ENCODE results near the gene HMCES.
A peak's percentile ranks its signal among the peaks of the same experiment; 100 is the strongest.
"Not testable (repeated sequence)": the region's sequence is repeated elsewhere in the genome, so short reads cannot be mapped to it uniquely, and the experiment has no call there.

HMCES gene

GRCh38 chr3:129263161-129263910 is 15.3 kb upstream of the HMCES start:
- Histone ChIP-seq H3K36me3 (ENCODE audit: insufficient read depth, low read length) (peaks cover 81% of the 10 kb centered on the region), H3K9me3 (ENCODE audit: low read length) (no peaks in the 10 kb centered on the region), H3K4me1 (ENCODE audit: insufficient read depth, low read length) (no peaks in the 10 kb centered on the region), H3K27me3 (ENCODE audit: insufficient read depth, low read length) (no peaks in the 10 kb centered on the region), H3K4me3 (ENCODE audit: low read length) (no peak overlapping the region), H2AFZ (ENCODE audit: low read depth, low read length) (no peak overlapping the region)

DNA sequence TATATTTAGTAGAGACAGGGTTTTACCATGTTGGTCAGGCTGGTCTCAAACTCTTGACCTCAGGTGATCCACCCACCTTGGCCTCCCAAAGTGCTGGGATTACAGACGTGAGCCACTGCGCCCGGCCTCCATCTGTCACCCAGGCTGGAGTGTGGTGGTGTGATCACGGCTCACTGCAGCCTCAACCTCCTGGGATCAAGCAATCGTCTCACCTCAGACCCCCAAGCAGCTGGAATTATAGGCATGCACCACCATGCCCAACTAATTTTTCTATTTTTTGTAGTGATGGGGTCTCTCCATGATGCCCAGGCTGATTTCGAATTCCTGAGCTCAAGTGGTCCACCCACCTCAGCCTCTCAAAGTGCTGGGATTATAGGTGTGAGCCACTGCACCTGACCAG is 13.7 kb upstream of the HMCES start:
- not testable (repeated sequence) for H3K9me3 ChIP-seq (ENCODE audit: low read length); H3K4me1 ChIP-seq (ENCODE audit: insufficient read depth, low read length); H3K4me3 ChIP-seq (ENCODE audit: low read length); H2AFZ ChIP-seq (ENCODE audit: low read depth, low read length); H3K27me3 ChIP-seq (ENCODE audit: insufficient read depth, low read length)
- H3K36me3 ChIP-seq (ENCODE audit: insufficient read depth, low read length) = peaks cover 87% of the 10 kb centered on the region

GRCh38 chr3:129266651-129267050 is 12.0 kb upstream of the HMCES start:
- Histone ChIP-seq H2AFZ (ENCODE audit: low read depth, low read length) (no peak overlapping the region), H3K36me3 (ENCODE audit: insufficient read depth, low read length) (peaks cover 87% of the 10 kb centered on the region), H3K4me1 (ENCODE audit: insufficient read depth, low read length) (no peaks in the 10 kb centered on the region)

DNA sequence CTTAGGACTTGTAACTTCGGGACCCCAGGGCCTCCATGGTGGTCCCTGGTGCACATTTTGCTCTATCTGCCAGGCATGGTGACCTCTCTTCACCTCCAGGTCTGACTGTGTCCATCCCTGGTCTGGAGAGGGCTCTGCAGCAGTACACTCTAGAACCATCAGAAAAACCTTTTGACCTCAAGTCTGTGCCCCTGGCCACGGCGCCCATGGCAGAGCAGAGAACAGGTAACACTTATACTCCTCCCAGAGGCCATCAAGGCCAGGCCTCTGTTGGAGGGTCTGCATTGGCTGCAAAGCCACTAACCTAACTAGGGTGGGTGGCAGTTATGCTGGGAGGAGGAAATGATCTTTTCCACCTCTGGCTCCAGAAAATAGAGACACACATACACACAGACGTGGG is 10.3 kb upstream of the HMCES start:
- no peaks in the 10 kb centered on the region for H3K9me3 ChIP-seq (ENCODE audit: low read length)
- no peak overlapping the region for H3K4me3 ChIP-seq (ENCODE audit: low read length)
- no peaks in the 10 kb centered on the region for H3K27me3 ChIP-seq (ENCODE audit: insufficient read depth, low read length)
- H2AFZ ChIP-seq (ENCODE audit: low read depth, low read length) = no peak overlapping the region
- no peaks in the 10 kb centered on the region for H3K4me1 ChIP-seq (ENCODE audit: insufficient read depth, low read length)
- peaks cover 94% of the 10 kb centered on the region for H3K36me3 ChIP-seq (ENCODE audit: insufficient read depth, low read length)

More at GRCh38 chr3:129266651-129267050, 12.0 kb upstream of the HMCES start:
- H3K9me3 ChIP-seq (ENCODE audit: low read length) = no peaks in the 10 kb centered on the region
- no peak overlapping the region for H3K4me3 ChIP-seq (ENCODE audit: low read length)
- H3K27me3 ChIP-seq (ENCODE audit: insufficient read depth, low read length) = no peaks in the 10 kb centered on the region

GRCh38 chr3:129271674-129272073 is 7.0 kb upstream of the HMCES start:
- no peaks in the 10 kb centered on the region for H3K4me1 ChIP-seq (ENCODE audit: insufficient read depth, low read length)
- H3K9me3 ChIP-seq (ENCODE audit: low read length) = no peaks in the 10 kb centered on the region
- no peak overlapping the region for H3K4me3 ChIP-seq (ENCODE audit: low read length)
- H2AFZ ChIP-seq (ENCODE audit: low read depth, low read length) = no peak overlapping the region
- H3K36me3 ChIP-seq (ENCODE audit: insufficient read depth, low read length) = peaks cover 96% of the 10 kb centered on the region
- no peaks in the 10 kb centered on the region for H3K27me3 ChIP-seq (ENCODE audit: insufficient read depth, low read length)

GRCh38 chr3:129276385-129276784 is 2.3 kb upstream of the HMCES start:
- H3K4me3 ChIP-seq (ENCODE audit: low read length) = no peak overlapping the region
- no peak overlapping the region for H2AFZ ChIP-seq (ENCODE audit: low read depth, low read length)
- H3K9me3 ChIP-seq (ENCODE audit: low read length) = no peaks in the 10 kb centered on the region
- H3K27me3 ChIP-seq (ENCODE audit: insufficient read depth, low read length) = no peaks in the 10 kb centered on the region
- peaks cover 15% of the 10 kb centered on the region for H3K4me1 ChIP-seq (ENCODE audit: insufficient read depth, low read length)
- peaks cover 59% of the 10 kb centered on the region for H3K36me3 ChIP-seq (ENCODE audit: insufficient read depth, low read length)

DNA sequence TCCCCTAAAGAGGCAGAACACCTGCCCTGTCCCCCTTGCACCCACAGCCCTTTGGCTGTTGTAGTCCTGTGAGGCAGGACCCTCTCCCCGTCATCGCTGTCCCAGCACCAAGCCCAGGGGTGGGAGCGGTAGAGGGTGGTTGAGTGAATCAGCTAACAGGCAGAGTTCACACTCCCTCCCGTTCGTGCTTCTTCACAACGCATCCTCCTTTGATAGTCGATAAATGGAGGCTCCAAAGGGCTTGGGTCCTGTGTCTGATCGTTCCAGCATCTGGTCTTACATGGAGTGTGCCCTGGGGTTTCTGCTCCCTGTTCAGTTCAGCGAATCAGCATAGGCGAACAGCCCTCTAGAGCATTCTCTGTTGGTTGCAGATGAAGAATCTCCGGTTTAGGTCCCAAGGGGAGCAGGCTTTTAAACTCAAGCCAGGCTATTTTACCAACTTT is 820 bp upstream of the HMCES start:
- peaks cover 15% of the 10 kb centered on the region for H3K4me1 ChIP-seq (ENCODE audit: insufficient read depth, low read length)
- H3K36me3 ChIP-seq (ENCODE audit: insufficient read depth, low read length) = peaks cover 45% of the 10 kb centered on the region
- no peaks in the 10 kb centered on the region for H3K9me3 ChIP-seq (ENCODE audit: low read length)
- peak overlapping the region; percentile 56 for H3K4me3 ChIP-seq (ENCODE audit: low read length)
- H2AFZ ChIP-seq (ENCODE audit: low read depth, low read length) = no peak overlapping the region
- no peaks in the 10 kb centered on the region for H3K27me3 ChIP-seq (ENCODE audit: insufficient read depth, low read length)

DNA sequence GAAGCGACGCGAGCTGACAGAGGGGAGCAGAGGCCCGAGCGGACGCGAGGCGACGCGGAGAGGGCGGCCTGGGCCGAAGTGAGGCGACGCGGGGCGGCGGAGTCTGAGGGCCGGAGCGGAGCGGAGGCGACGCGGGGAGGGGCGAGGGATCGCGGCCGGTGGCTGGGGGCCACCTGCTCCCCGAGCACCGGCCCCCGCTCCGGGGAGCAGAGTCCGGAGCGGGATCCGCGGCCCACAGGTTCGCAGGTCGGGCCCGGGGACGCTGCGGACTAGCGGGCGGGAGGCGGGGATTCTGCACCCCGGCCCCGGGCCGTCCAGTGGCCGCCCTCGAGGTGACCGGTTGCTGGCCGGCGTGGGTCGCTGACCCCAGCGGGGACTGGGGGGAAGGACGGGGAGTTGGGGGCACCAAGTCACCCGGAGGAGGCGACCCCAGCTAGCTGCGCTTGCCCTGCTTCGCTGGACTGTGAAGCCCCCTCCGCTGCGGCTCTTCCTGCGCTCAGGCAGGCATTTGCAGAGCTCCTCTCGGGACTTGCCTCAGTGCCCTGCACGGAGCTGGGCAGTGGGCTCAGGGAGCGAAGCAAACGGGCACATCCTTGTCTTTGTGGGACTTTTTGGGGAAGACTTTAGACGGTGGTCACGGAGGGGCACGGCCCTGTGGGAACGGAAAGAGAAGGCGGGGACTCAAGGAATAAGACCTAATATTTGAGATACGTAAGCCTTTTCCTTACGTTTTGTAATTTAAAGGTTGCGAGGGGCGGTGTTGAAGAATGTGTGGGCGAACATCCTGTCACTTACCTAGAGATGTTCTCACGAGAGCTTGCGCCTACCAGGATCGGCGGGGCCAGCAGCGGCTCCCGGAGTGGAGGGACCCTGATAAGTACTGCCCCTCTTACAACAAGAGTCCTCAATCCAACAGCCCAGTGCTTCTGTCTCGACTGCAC is 566 bp downstream of the HMCES start:
- H3K36me3 ChIP-seq (ENCODE audit: insufficient read depth, low read length) = peaks cover 35% of the 10 kb centered on the region
- H2AFZ ChIP-seq (ENCODE audit: low read depth, low read length) = peak overlapping the region; percentile 95
- H3K9me3 ChIP-seq (ENCODE audit: low read length) = no peaks in the 10 kb centered on the region
- no peaks in the 10 kb centered on the region for H3K27me3 ChIP-seq (ENCODE audit: insufficient read depth, low read length)
- peaks cover 15% of the 10 kb centered on the region for H3K4me1 ChIP-seq (ENCODE audit: insufficient read depth, low read length)
- peak overlapping the region; percentile 56 for H3K4me3 ChIP-seq (ENCODE audit: low read length)

DNA sequence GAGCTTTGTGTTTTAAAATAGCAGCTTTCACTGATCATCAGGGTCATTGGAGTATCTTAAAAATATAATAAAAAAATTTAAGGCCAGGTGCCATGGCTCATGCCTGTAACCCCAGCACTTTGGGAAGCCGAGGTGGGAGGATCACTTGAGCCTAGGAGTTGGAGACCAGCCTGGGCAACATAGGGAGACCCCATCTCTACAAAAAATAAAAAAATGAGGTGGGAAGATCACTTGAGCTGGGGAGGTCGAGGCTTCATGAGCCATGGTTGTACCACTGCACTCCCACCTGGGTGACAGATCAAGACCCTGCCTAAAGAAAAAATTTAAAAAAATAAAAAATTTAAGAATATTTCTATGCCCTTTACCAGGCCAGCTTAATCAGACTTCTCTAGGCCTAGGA is 1.5 kb downstream of the HMCES start:
- H2AFZ ChIP-seq (ENCODE audit: low read depth, low read length) = no peak overlapping the region

DNA sequence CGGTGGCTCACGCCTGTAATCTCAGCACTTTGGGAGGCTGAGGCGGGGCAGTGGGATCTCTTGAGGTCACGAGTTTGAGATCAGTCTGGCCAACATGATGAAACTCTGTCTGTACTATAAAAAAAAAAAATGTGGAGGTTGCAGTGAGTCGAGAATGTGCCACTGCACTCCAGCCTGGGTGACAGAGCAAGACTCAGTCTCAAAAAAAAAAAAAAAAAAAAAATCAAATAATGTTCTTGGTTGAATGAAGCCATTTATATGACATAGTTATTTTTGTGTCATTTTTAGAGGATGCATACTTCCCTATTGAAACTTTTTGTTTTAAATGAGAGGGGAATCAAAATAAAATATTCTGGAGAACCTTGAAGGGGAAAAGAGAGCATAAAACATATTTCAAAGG is 3.1 kb downstream of the HMCES start:
- peaks cover 15% of the 10 kb centered on the region for H3K4me1 ChIP-seq (ENCODE audit: insufficient read depth, low read length)

More for the DNA sequence above, 1.5 kb downstream of the HMCES start:
- Histone ChIP-seq H3K9me3 (ENCODE audit: low read length) (no peaks in the 10 kb centered on the region), H3K4me1 (ENCODE audit: insufficient read depth, low read length) (peaks cover 15% of the 10 kb centered on the region), H3K27me3 (ENCODE audit: insufficient read depth, low read length) (no peaks in the 10 kb centered on the region), H3K4me3 (ENCODE audit: low read length) (peak overlapping the region; percentile 56), H3K36me3 (ENCODE audit: insufficient read depth, low read length) (peaks cover 25% of the 10 kb centered on the region)

DNA sequence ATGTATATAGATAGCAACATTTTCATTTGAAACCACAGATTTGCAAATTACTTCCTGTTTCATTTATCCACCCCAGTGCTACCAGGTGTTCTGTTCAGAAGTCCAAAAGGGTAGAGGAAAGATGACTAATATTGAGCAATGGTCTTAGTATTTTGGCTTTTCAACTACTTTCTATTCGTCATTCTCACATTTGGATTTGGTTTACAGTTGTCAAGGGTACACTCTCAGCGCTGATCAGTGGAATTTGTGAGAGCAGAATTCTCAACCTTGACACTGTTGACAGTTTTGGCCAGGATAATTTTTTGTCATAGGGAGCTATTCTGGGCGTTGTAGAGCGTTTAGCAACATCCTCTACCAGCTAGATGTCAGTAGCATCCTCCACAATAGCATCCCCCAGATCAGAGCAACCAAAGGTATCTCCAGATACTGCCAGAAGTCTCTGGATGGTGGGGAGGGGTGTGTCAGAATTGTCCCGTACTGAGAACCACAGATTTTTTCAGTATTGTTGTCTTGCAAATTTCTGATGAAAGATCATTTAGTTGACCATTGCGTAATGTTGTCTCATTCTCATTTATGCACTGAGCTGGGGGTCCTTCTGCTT is 4.2 kb downstream of the HMCES start:
- no peak overlapping the region for H2AFZ ChIP-seq (ENCODE audit: low read depth, low read length)
- H3K9me3 ChIP-seq (ENCODE audit: low read length) = no peaks in the 10 kb centered on the region
- peaks cover 12% of the 10 kb centered on the region for H3K36me3 ChIP-seq (ENCODE audit: insufficient read depth, low read length)
- peaks cover 13% of the 10 kb centered on the region for H3K4me1 ChIP-seq (ENCODE audit: insufficient read depth, low read length)
- H3K4me3 ChIP-seq (ENCODE audit: low read length) = no peak overlapping the region
- H3K27me3 ChIP-seq (ENCODE audit: insufficient read depth, low read length) = no peaks in the 10 kb centered on the region

More for the DNA sequence above, 3.1 kb downstream of the HMCES start:
- Histone ChIP-seq H3K27me3 (ENCODE audit: insufficient read depth, low read length) (no peaks in the 10 kb centered on the region), H3K36me3 (ENCODE audit: insufficient read depth, low read length) (peaks cover 14% of the 10 kb centered on the region), H3K9me3 (ENCODE audit: low read length) (no peaks in the 10 kb centered on the region), H2AFZ (ENCODE audit: low read depth, low read length) (no peak overlapping the region), H3K4me3 (ENCODE audit: low read length) (no peak overlapping the region)

DNA sequence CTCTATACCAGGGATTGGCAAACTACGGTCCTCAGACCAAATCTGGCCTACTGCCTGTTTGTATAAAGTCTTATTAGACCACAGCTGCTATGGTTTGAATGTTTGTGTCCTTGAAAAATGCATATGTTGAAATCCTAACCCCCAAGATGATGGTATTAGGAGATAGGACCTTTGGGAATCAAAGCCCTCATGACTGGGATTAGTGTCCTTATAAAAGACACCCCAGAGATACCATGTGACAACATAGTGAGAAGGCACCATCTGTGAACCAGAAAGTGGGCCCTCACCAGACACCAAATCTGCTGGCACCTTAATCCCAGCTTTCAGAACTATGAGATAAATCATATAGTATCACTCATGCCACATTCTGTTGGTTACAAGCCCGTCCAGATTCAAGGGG is 7.4 kb downstream of the HMCES start:
- H3K27me3 ChIP-seq (ENCODE audit: insufficient read depth, low read length) = no peaks in the 10 kb centered on the region
- no peak overlapping the region for H2AFZ ChIP-seq (ENCODE audit: low read depth, low read length)
- no peak overlapping the region for H3K4me3 ChIP-seq (ENCODE audit: low read length)
- no peaks in the 10 kb centered on the region for H3K4me1 ChIP-seq (ENCODE audit: insufficient read depth, low read length)
- H3K9me3 ChIP-seq (ENCODE audit: low read length) = no peaks in the 10 kb centered on the region
- peaks cover 33% of the 10 kb centered on the region for H3K36me3 ChIP-seq (ENCODE audit: insufficient read depth, low read length)

- H3K36me3 ChIP-seq (ENCODE audit: insufficient read depth, low read length) = peaks cover 45% of the 10 kb centered on the region
- no peak overlapping the region for H3K4me3 ChIP-seq (ENCODE audit: low read length)
These were observed 9.8 kb downstream of the HMCES start for GRCh38 chr3:129288446-129288845.

More at GRCh38 chr3:129288446-129288845, 9.8 kb downstream of the HMCES start:
- no peaks in the 10 kb centered on the region for H3K9me3 ChIP-seq (ENCODE audit: low read length)
- no peaks in the 10 kb centered on the region for H3K27me3 ChIP-seq (ENCODE audit: insufficient read depth, low read length)
- no peaks in the 10 kb centered on the region for H3K4me1 ChIP-seq (ENCODE audit: insufficient read depth, low read length)
- H2AFZ ChIP-seq (ENCODE audit: low read depth, low read length) = no peak overlapping the region

Measured in neuron (in vitro differentiated cells).